AG04449 (cell line): ENCODE results near the gene SNTG2.

Experiments used
- CTCF ChIA-PET: fragments of 350-600 bp; formaldehyde crosslinking; extraction: SDS; loops from one replicate; lab custom pipeline; 2021; ENCODE audit warnings: antibody characterized with exemption; lab: Yijun Ruan, JAX
- POLR2A ChIA-PET: fragments of 400-600, 350-600 bp; formaldehyde crosslinking; extraction: SDS; loops from one replicate; lab custom pipeline; 2020; ENCODE audit warnings: antibody characterized with exemption, inconsistent platforms; lab: Yijun Ruan, JAX
- DNase-seq: peaks from one replicate; pipeline ENCODE4 v3.0.0-alpha.2; 2010; ENCODE audit warnings: low read depth, low spot score
- H3K4me3 ChIP-seq: 2 replicates; pipeline ENCODE4 v1.5.1; 2011; ENCODE audit warnings: low read depth, mild to moderate bottlenecking, control low read depth, low read length
- CTCF ChIP-seq: IDR thresholded peaks from one replicate; pipeline ENCODE4 v1.5.1; 2011; ENCODE audit warnings: mild to moderate bottlenecking, moderate library complexity, low read length, control low read depth, inconsistent platforms; ENCODE audit not compliant: insufficient read depth; ENCODE audit errors: missing control alignments

The SNTG2 gene

DNA sequence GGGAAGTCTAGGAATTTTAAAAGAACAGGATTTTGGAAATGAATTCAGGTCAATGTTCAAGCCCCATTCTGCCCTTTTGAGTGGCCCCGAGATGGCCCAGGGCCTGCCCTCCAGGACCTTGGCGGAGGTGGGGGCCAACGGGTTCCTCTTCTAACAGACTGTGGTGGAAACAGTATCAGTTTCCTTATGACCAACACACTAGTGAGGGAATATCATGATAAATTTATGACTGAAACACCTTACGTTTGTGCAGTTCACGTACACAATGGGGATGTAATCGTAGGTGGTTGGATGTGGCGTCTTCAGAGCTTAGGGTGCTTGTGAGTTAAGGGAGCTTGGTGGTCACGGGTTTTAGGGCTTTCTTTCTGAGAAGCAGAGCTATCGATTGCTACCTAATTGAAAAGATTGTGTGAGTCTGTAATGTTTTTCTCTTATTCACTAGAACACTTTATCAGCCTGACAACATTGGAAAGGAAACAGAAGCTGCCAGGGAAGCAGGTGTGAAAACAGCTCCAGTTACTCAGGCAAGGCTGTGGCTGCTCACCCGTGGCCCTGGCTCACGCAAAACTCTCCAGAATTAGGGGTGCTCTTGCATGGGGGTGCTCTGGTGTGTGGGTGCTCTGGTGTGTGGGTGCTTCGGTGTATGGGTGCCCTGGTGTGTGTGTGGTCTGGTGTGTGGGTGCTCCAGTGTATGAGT lies 165.3 kb downstream of the SNTG2 start:
- no peak for DNase-seq
- CTCF ChIA-PET, result no interaction called here
- TF ChIP-seq CTCF, result no peak
- POLR2A ChIA-PET, result no interaction called here
- H3K4me3 ChIP-seq, result no peak overlapping the region

DNA sequence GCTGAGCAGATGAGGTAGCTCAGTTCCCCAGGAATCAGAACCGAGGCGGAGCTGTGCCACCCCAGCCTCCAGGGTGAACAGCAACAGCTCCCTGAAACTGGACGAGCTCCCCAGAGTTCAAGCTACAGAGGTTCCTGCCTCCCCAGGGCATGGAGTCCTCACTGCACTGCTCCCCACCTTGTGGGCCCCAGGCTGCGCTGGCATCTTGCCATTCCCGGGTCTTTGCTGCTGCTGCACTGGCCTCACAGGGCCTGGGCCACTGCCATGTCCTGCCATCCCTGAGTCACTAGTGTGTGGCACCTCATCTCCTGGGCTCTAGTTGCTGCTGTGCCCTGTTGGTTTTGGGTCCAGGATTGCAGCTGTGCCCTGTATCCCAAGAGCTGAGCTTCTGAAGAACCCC lies 166.9 kb downstream of the SNTG2 start:
- no peak for TF ChIP-seq CTCF
- POLR2A ChIA-PET, result no interaction called here
- no peak overlapping the region for H3K4me3 ChIP-seq
- no peak for DNase-seq
- CTCF ChIA-PET, result interaction anchor here (0.7 kb wide), 1 partner anchor 18 kb away, joined by 3 read pairs; no protein-coding TSS in a partner anchor

- CTCF ChIA-PET, result interaction anchor here (1.0 kb wide), 1 partner anchor 16 kb away, joined by 3 read pairs; no protein-coding TSS in a partner anchor
- H3K4me3 ChIP-seq, result no peak overlapping the region
- TF ChIP-seq CTCF, result no peak
- POLR2A ChIA-PET, result no interaction called here
- no peak for DNase-seq
Measured at GRCh38 chr2:1125217-1125616, 174.6 kb downstream of the SNTG2 start.

DNA sequence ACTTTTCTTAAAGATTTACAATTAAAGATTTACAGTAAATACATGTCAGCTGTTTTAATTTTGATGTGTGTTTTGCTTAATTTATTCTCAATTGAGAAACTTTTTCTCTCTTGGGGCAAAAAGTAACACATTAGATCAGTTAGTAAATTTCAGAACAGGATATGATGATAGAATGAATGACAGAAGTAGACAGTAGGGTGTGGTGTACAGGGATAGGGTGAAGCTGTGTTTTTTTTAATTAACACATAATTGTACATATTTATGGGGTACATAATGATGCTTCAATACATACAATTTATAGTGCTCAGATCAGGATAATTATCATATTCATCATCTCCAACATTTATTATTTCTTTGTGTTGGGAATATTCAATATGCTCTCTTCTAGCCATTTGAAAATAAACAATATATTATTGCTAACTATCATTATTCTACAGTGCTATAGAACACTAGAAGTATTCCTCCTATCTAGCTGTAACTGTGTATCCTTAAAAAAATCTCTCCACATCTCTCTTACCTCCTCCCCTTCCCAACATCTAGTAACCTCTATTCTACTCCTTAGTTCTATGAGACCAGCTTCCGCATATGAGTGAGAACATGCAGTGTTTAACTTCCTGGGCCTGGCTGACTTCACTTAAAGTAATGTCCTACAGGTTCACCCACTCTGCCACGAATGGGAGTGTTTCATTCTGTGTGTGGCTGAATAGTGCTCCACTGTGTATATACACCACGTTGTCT lies 175.2 kb downstream of the SNTG2 start:
- POLR2A ChIA-PET, result no interaction called here
- DNase-seq, result no peak
- no peak overlapping the region for H3K4me3 ChIP-seq
- CTCF ChIA-PET, result interaction anchor here (1.0 kb wide), 1 partner anchor 15 kb away, joined by 3 read pairs; no protein-coding TSS in a partner anchor
- TF ChIP-seq CTCF, result no peak

GRCh38 chr2:1129982-1130381 lies 179.3 kb downstream of the SNTG2 start:
- CTCF ChIA-PET, result interaction anchor here (1.2 to 1.5 kb wide), 2 partner anchors 11 kb away, joined by 4 read pairs; no protein-coding TSS in a partner anchor
- POLR2A ChIA-PET, result no interaction called here

More at GRCh38 chr2:1129982-1130381, 179.3 kb downstream of the SNTG2 start:
- H3K4me3 ChIP-seq, result no peak overlapping the region
- no peak for TF ChIP-seq CTCF
- DNase-seq, result no peak
